Type B pancreatic cell (in vitro differentiated cells): ENCODE measurements around the gene CDC73. TPM values are rescaled to one million over a fixed set of nuclear protein-coding genes. Genes with fewer than 3 reads are reported as not detected.

Experiments
- DNase-seq: peaks from one replicate; pipeline ENCODE4 v3.0.0; 2021; ENCODE audit warnings: mixed read lengths; ENCODE audit not compliant: unreplicated experiment; ENCODE audit errors: extremely low spot score
- H3K27ac Mint-ChIP-seq: 2 replicates; pipeline ENCODE4 v1.8.0; 2021; ENCODE audit warnings: mild to moderate bottlenecking, mixed read lengths
- H3K27me3 Mint-ChIP-seq: 2 replicates; pipeline ENCODE4 v1.8.0; 2021; ENCODE audit warnings: mixed read lengths
- H3K36me3 Mint-ChIP-seq: 2 replicates; pipeline ENCODE4 v1.8.0; 2021; ENCODE audit warnings: mixed read lengths
- H3K4me1 Mint-ChIP-seq: one replicate; pipeline ENCODE4 v1.8.0; 2021; ENCODE audit warnings: mixed read lengths; ENCODE audit not compliant: unreplicated experiment
- H3K4me3 Mint-ChIP-seq: 2 replicates; pipeline ENCODE4 v1.8.0; 2021; ENCODE audit warnings: mild to moderate bottlenecking, mixed read lengths
- H3K9me3 Mint-ChIP-seq: 2 replicates; pipeline ENCODE4 v1.8.0; 2021; ENCODE audit warnings: mixed read lengths
- total RNA-seq: library from RNA; stranded (reverse); gene quantifications from 2 replicates; pipeline ENCODE4 v1.2.1, GENCODE V29; 2021; ENCODE audit warnings: low replicate concordance
- TF ChIP-seq, protein P1 (sequence below): fragments of 200-600 bp; sonication (generic); conservative IDR thresholded peaks from 2 replicates; pipeline ENCODE4 v1.5.0; 2021; ENCODE audit warnings: antibody characterized with exemption, mild to moderate bottlenecking

The CDC73 gene
- total RNA-seq, 1 donor from 2014 or later: 57.5 TPM

DNA sequence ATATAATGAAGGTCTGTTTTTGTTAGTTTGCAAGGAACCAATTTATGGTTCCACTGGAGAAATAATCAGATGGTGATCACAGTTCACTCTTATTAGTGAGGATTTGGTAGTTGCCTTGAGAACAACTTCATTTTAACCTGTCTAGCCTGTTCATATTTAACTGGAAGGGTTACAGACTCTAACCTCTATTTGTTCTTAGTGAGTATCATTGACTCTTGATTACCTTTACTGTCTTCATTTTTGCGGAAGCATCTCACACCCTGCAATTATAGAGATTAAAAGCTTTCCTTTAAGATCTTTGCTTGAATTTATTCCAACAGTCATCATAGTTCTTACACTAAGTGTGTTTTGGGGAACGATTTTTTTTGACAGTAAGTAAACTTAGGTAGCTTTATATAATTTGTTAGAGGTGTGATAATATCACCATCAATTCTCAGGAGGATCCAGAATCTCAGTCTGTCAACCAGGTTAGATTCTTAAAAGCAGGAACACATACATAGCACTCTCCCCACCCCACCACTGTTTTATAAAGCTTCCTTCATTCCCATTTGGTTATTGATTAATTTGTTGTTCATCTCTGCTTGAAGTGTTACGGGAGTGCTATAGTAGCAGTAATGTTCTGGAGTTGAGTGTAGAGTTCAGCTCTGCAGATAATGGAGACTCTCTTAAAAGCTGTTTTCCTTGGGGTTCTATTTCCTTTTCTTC, 34.4 kb downstream of the CDC73 start:
- H3K27ac Mint-ChIP-seq: no peak overlapping the region
- no peak for DNase-seq
- no peaks in the 10 kb centered on the region for H3K27me3 Mint-ChIP-seq
- TF ChIP-seq, protein P1, sequence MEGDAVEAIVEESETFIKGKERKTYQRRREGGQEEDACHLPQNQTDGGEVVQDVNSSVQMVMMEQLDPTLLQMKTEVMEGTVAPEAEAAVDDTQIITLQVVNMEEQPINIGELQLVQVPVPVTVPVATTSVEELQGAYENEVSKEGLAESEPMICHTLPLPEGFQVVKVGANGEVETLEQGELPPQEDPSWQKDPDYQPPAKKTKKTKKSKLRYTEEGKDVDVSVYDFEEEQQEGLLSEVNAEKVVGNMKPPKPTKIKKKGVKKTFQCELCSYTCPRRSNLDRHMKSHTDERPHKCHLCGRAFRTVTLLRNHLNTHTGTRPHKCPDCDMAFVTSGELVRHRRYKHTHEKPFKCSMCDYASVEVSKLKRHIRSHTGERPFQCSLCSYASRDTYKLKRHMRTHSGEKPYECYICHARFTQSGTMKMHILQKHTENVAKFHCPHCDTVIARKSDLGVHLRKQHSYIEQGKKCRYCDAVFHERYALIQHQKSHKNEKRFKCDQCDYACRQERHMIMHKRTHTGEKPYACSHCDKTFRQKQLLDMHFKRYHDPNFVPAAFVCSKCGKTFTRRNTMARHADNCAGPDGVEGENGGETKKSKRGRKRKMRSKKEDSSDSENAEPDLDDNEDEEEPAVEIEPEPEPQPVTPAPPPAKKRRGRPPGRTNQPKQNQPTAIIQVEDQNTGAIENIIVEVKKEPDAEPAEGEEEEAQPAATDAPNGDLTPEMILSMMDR: no peak
- H3K36me3 Mint-ChIP-seq: peaks cover 31% of the 10 kb centered on the region
- H3K9me3 Mint-ChIP-seq: no peaks in the 10 kb centered on the region
- peaks cover 7% of the 10 kb centered on the region for H3K4me1 Mint-ChIP-seq
- H3K4me3 Mint-ChIP-seq: no peak overlapping the region

DNA sequence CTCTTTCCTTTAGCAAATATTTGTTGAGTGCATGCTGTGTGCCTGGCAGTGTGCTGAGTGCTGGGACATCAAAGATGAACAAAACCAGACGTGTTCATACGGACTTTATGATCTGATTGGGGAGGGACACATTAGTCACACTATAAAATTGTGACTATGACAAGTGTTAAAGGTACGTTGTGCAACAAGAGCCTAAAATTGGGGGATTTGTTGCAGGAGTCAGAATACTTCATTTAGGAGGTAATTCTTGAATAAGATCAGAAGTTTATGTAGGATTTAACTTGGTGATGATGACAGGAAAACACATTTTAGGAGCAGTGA, 35.0 kb downstream of the CDC73 start:
- Mint-ChIP-seq H3K4me3 (no peak overlapping the region), H3K27ac (no peak overlapping the region), H3K36me3 (peaks cover 30% of the 10 kb centered on the region), H3K27me3 (no peaks in the 10 kb centered on the region), H3K4me1 (peaks cover 7% of the 10 kb centered on the region), H3K9me3 (no peaks in the 10 kb centered on the region)
- TF ChIP-seq, protein P1: no peak
- no peak for DNase-seq

DNA sequence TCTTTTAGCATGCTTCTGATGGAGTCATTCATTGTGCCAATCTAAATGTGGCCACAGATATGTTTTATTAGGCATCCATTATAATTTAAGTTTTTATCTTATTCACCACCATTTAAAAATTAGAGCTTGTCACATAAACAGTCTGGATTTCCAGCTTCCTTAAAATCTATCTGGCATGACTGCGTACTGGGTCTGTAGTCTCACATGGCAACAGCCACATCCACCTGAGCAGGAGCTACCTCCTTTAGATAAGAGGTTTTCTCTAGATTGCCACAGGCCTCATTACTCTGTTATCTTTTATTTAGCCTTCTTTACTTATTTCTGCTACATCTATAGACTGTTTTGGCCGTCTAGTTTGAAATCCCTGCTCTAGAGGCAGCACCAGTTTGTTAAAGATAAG, 35.5 kb downstream of the CDC73 start:
- TF ChIP-seq, protein P1: no peak
- Mint-ChIP-seq H3K36me3 (peaks cover 24% of the 10 kb centered on the region), H3K27me3 (no peaks in the 10 kb centered on the region), H3K4me3 (no peak overlapping the region), H3K9me3 (no peaks in the 10 kb centered on the region), H3K4me1 (peaks cover 7% of the 10 kb centered on the region), H3K27ac (no peak overlapping the region)
- DNase-seq: no peak

DNA sequence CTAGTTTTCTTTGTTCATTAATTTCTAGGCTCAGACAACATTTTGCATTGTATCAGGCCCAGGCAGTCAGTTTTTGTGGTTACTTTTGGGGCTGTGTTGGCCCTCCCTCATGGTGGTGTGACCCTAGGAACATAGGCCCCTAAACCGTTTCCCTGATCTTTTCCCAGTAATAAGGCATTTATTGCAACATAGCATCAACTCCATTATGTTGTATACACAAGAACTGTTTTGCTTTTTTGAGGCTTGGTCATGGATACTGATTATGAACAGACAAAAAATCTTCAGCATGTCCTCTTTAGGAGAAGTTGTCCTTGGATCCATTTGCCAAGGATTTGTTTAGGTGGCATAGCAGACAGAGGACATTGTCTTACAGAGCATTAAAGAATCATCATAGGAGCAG, 54.3 kb downstream of the CDC73 start:
- Mint-ChIP-seq H3K36me3 (peaks cover 30% of the 10 kb centered on the region), H3K27me3 (no peaks in the 10 kb centered on the region), H3K4me3 (no peak overlapping the region), H3K4me1 (peaks cover 2% of the 10 kb centered on the region), H3K9me3 (peaks cover 4% of the 10 kb centered on the region), H3K27ac (no peak overlapping the region)
- TF ChIP-seq, protein P1: no peak
- DNase-seq: no peak

DNA sequence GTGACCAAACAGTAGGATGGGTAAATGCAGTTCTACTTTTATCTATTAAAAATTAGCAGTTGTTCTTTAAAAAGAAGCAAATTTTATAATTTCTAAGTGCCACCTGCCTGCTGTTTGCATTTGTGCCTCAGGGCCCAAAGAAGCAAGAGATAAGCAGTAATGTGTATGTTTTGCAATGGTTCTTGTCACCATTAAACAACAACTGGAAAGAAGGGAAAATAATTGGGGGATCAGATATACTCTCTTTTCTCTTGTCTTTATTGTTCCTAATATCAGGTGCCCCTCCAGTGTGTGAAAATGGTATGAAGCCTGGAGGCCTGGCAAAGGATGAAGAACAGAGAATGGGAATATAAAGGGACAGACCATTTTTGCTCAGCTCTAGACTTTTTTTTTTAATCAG, 55.0 kb downstream of the CDC73 start:
- H3K9me3 Mint-ChIP-seq: peaks cover 4% of the 10 kb centered on the region
- peaks cover 30% of the 10 kb centered on the region for H3K36me3 Mint-ChIP-seq
- TF ChIP-seq, protein P1: no peak

More for the DNA sequence above, 55.0 kb downstream of the CDC73 start:
- no peak for DNase-seq
- peaks cover 9% of the 10 kb centered on the region for H3K4me1 Mint-ChIP-seq
- H3K27ac Mint-ChIP-seq: no peak overlapping the region
- no peak overlapping the region for H3K4me3 Mint-ChIP-seq
- H3K27me3 Mint-ChIP-seq: no peaks in the 10 kb centered on the region
